Activated naive CD8-positive, alpha-beta T cell treated with anti-CD3 and anti-CD28 coated beads, Interleukin-2, amount 10 ng/mL, durations not matched to agents 7 days and 5 days (primary cell): ENCODE results near the gene RNLS. TPM values are rescaled to one million over a fixed set of nuclear protein-coding genes. Genes with fewer than 3 reads are reported as not detected.

ENCODE experiments used
- ATAC-seq: fragments of 150-1000 bp; cut with Tn5 transposase; one replicate; pipeline ENCODE4 v1.10.0; 2021; ENCODE audit warnings: low read depth, moderate library complexity
- POLR2A ChIA-PET: fragments of 350-600 bp; sonication (Branson Sonifier 250); formaldehyde crosslinking; loops from one replicate; lab custom pipeline; 2021; ENCODE audit warnings: antibody characterized with exemption; lab: Charles Lee
- DNase-seq: peaks from one replicate; pipeline ENCODE4 v3.0.0; 2021
- H3K27ac Mint-ChIP-seq: one replicate; pipeline ENCODE4 v1.8.0; 2022; ENCODE audit warnings: mild to moderate bottlenecking, mixed read lengths
- H3K27me3 Mint-ChIP-seq: one replicate; pipeline ENCODE4 v1.8.0; 2022; ENCODE audit warnings: mild to moderate bottlenecking, moderate library complexity, mixed read lengths
- H3K36me3 Mint-ChIP-seq: one replicate; pipeline ENCODE4 v1.8.0; 2021; ENCODE audit warnings: mild to moderate bottlenecking, mixed read lengths
- H3K4me1 Mint-ChIP-seq: one replicate; pipeline ENCODE4 v1.8.0; 2021; ENCODE audit warnings: mixed read lengths
- H3K4me3 Mint-ChIP-seq: one replicate; pipeline ENCODE4 v1.8.0; 2022; ENCODE audit warnings: mild to moderate bottlenecking, moderate library complexity, mixed read lengths
- H3K9me3 Mint-ChIP-seq: one replicate; pipeline ENCODE4 v1.8.0; 2021; ENCODE audit warnings: mixed read lengths
- total RNA-seq, 2 experiments: library from RNA; stranded (reverse); gene quantifications; one replicate each; pipeline ENCODE4 v1.2.3, GENCODE V29; 2021

Gene RNLS
- total RNA-seq, 2 experiments from 2014 or later = 3.5 to 5.2 TPM

GRCh38 chr10:88586462-88586861 is 3.3 kb upstream of the RNLS start, which contains the start of gene LIPJ:
Gene LIPJ (plus strand): TSS chr10:88586762. CDS start chr10:88590688, 3,926 bp downstream.
- DNase-seq (no peak), ATAC-seq (no peak)
- Mint-ChIP-seq H3K4me1 (peaks cover 8% of the 10 kb centered on the region), H3K27me3 (peaks cover 8% of the 10 kb centered on the region), H3K27ac (no peak within 1 kb of the TSS), H3K4me3 (no peak within 1 kb of the TSS), H3K9me3 (peaks cover 1% of the 10 kb centered on the region), H3K36me3 (no peaks in the 10 kb centered on the region)
- POLR2A ChIA-PET = no interaction called here

- DNase-seq (no peak), ATAC-seq (no peak)
- peaks cover 8% of the 10 kb centered on the region for H3K4me1 Mint-ChIP-seq
- peak overlapping the region; percentile 88 for H3K27ac Mint-ChIP-seq
- H3K9me3 Mint-ChIP-seq = peaks cover 1% of the 10 kb centered on the region
- peaks cover 3% of the 10 kb centered on the region for H3K27me3 Mint-ChIP-seq
- POLR2A ChIA-PET = interaction anchor here (1.3 kb wide), 1 partner anchor 765 kb away, joined by 4 read pairs; the partner anchor contains the start of gene ATAD1
- H3K36me3 Mint-ChIP-seq = peaks cover 3% of the 10 kb centered on the region
- H3K4me3 Mint-ChIP-seq = peak overlapping the region; percentile 90
These were observed 453 bp upstream of the RNLS start for GRCh38 chr10:88583584-88583957.

GRCh38 chr10:88582411-88582805 is 710 bp downstream of the RNLS start:
- ATAC-seq = no peak
- POLR2A ChIA-PET = interaction anchor here (0.7 to 1.3 kb wide), 4 partner anchors 17 to 764 kb away, joined by 3 to 4 read pairs (median 3); partner anchors contain the start of gene ATAD1
- Mint-ChIP-seq H3K4me1 (peaks cover 8% of the 10 kb centered on the region), H3K27ac (peak overlapping the region; percentile 1), H3K27me3 (peaks cover 3% of the 10 kb centered on the region), H3K9me3 (peaks cover 1% of the 10 kb centered on the region), H3K4me3 (peak overlapping the region; percentile 90), H3K36me3 (peaks cover 3% of the 10 kb centered on the region)
- no peak for DNase-seq

GRCh38 chr10:88565072-88565471 is 18.0 kb downstream of the RNLS start:
- Mint-ChIP-seq H3K4me3 (no peak overlapping the region), H3K36me3 (peaks cover 2% of the 10 kb centered on the region), H3K27me3 (peaks cover 12% of the 10 kb centered on the region), H3K27ac (no peak overlapping the region), H3K4me1 (peaks cover 10% of the 10 kb centered on the region), H3K9me3 (no peaks in the 10 kb centered on the region)
- no peak for ATAC-seq
- POLR2A ChIA-PET = interaction anchor here (0.7 to 1.3 kb wide), 2 partner anchors 315 to 736 kb away, joined by 4 read pairs; partner anchors contain the start of gene STAMBPL1
- no peak for DNase-seq

- Mint-ChIP-seq H3K9me3 (no peaks in the 10 kb centered on the region), H3K27me3 (peaks cover 12% of the 10 kb centered on the region), H3K36me3 (no peaks in the 10 kb centered on the region), H3K4me3 (no peak overlapping the region), H3K27ac (no peak overlapping the region), H3K4me1 (peaks cover 12% of the 10 kb centered on the region)
- DNase-seq (no peak), ATAC-seq (no peak)
- POLR2A ChIA-PET = no interaction called here
These were observed 21.0 kb downstream of the RNLS start for GRCh38 chr10:88562152-88562551.

GRCh38 chr10:88557658-88558057 is 25.5 kb downstream of the RNLS start:
- ATAC-seq = no peak
- POLR2A ChIA-PET = no interaction called here

GRCh38 chr10:88557256-88557655 is 25.9 kb downstream of the RNLS start:
- DNase-seq = no peak
- Mint-ChIP-seq H3K27ac (no peak overlapping the region), H3K27me3 (peaks cover 1% of the 10 kb centered on the region), H3K36me3 (no peaks in the 10 kb centered on the region), H3K9me3 (no peaks in the 10 kb centered on the region), H3K4me1 (peaks cover 9% of the 10 kb centered on the region), H3K4me3 (no peak overlapping the region)
- POLR2A ChIA-PET = no interaction called here
- ATAC-seq = no peak

More at GRCh38 chr10:88557658-88558057, 25.5 kb downstream of the RNLS start:
- Mint-ChIP-seq H3K27me3 (peaks cover 5% of the 10 kb centered on the region), H3K4me1 (peaks cover 9% of the 10 kb centered on the region), H3K4me3 (no peak overlapping the region), H3K27ac (no peak overlapping the region), H3K9me3 (no peaks in the 10 kb centered on the region), H3K36me3 (no peaks in the 10 kb centered on the region)
- no peak for DNase-seq

- H3K36me3 Mint-ChIP-seq = no peaks in the 10 kb centered on the region
- no peak overlapping the region for H3K27ac Mint-ChIP-seq
- no peak overlapping the region for H3K4me3 Mint-ChIP-seq
- peaks cover 6% of the 10 kb centered on the region for H3K4me1 Mint-ChIP-seq
- no peak for DNase-seq
- POLR2A ChIA-PET = no interaction called here
- no peaks in the 10 kb centered on the region for H3K27me3 Mint-ChIP-seq
- no peak for ATAC-seq
- H3K9me3 Mint-ChIP-seq = no peaks in the 10 kb centered on the region
These were observed 27.8 kb downstream of the RNLS start for GRCh38 chr10:88555190-88555908.

GRCh38 chr10:88553116-88553752 is 29.9 kb downstream of the RNLS start:
- Mint-ChIP-seq H3K4me1 (peaks cover 2% of the 10 kb centered on the region), H3K36me3 (no peaks in the 10 kb centered on the region), H3K27me3 (no peaks in the 10 kb centered on the region), H3K27ac (no peak overlapping the region), H3K4me3 (no peak overlapping the region), H3K9me3 (no peaks in the 10 kb centered on the region)
- POLR2A ChIA-PET = no interaction called here
- ATAC-seq = peak; percentile 88
- DNase-seq = no peak

- H3K4me1 Mint-ChIP-seq = peaks cover 2% of the 10 kb centered on the region
- no peak for ATAC-seq
- H3K36me3 Mint-ChIP-seq = peaks cover 2% of the 10 kb centered on the region
- no peak for DNase-seq
- H3K27me3 Mint-ChIP-seq = no peaks in the 10 kb centered on the region
- POLR2A ChIA-PET = no interaction called here
- no peaks in the 10 kb centered on the region for H3K9me3 Mint-ChIP-seq
- no peak overlapping the region for H3K27ac Mint-ChIP-seq
- H3K4me3 Mint-ChIP-seq = no peak overlapping the region
These were observed 31.9 kb downstream of the RNLS start for GRCh38 chr10:88551246-88551645.

- no peak overlapping the region for H3K27ac Mint-ChIP-seq
- peaks cover 2% of the 10 kb centered on the region for H3K4me1 Mint-ChIP-seq
- ATAC-seq (no peak), DNase-seq (no peak)
- no peak overlapping the region for H3K4me3 Mint-ChIP-seq
- POLR2A ChIA-PET = no interaction called here
- no peaks in the 10 kb centered on the region for H3K27me3 Mint-ChIP-seq
- no peaks in the 10 kb centered on the region for H3K9me3 Mint-ChIP-seq
- peaks cover 2% of the 10 kb centered on the region for H3K36me3 Mint-ChIP-seq
These were observed 36.6 kb downstream of the RNLS start for GRCh38 chr10:88546497-88546896.

GRCh38 chr10:88545359-88545758 is 37.8 kb downstream of the RNLS start:
- POLR2A ChIA-PET = no interaction called here
- no peak overlapping the region for H3K4me3 Mint-ChIP-seq
- ATAC-seq (no peak), DNase-seq (no peak)
- no peaks in the 10 kb centered on the region for H3K9me3 Mint-ChIP-seq
- H3K4me1 Mint-ChIP-seq = peaks cover 2% of the 10 kb centered on the region
- H3K27ac Mint-ChIP-seq = no peak overlapping the region
- H3K36me3 Mint-ChIP-seq = peaks cover 2% of the 10 kb centered on the region
- no peaks in the 10 kb centered on the region for H3K27me3 Mint-ChIP-seq

- DNase-seq (no peak), ATAC-seq (no peak)
- peaks cover 2% of the 10 kb centered on the region for H3K4me1 Mint-ChIP-seq
- peaks cover 2% of the 10 kb centered on the region for H3K36me3 Mint-ChIP-seq
- POLR2A ChIA-PET = no interaction called here
- H3K4me3 Mint-ChIP-seq = no peak overlapping the region
- H3K27ac Mint-ChIP-seq = no peak overlapping the region
- no peaks in the 10 kb centered on the region for H3K27me3 Mint-ChIP-seq
- no peaks in the 10 kb centered on the region for H3K9me3 Mint-ChIP-seq
These were observed 38.8 kb downstream of the RNLS start for GRCh38 chr10:88544140-88544870.
